ENCODE measurements around the gene HYAL2.
A peak's percentile ranks its signal among the peaks of the same experiment; 100 is the strongest.

- peak in 1 of 2 experiments; percentile 66; a peak in 1 of 3 replicates for TF ChIP-seq POLR2A (IDR thresholded peaks at IDR 0.05; ENCODE audit: control extremely low read depth in 1 of 2, low read depth in 2 of 2, low read length in 2 of 2)
- peak in 1 of 3 experiments; percentile 8; a peak in 1 of 4 replicates for TF ChIP-seq CTCF (IDR thresholded peaks at IDR 0.05; ENCODE audit: control extremely low read depth in 1 of 3, insufficient read depth in 1 of 3, low read depth in 1 of 3, low read length in 3 of 3)
- TF ChIP-seq RAD21 (IDR thresholded peaks at IDR 0.05 in 1 of 2, conservative IDR thresholded peaks at IDR 0.05 in 1 of 2; ENCODE audit: low read depth in 2 of 2, low read length in 2 of 2): no peak
- TF ChIP-seq CHD1 (IDR thresholded peaks at IDR 0.05; ENCODE audit: low read depth, low read length): no peak
- peak in 1 of 2 experiments; percentile 89; a peak in 2 of 4 replicates for TF ChIP-seq SIN3A (conservative IDR thresholded peaks at IDR 0.05 in 1 of 2, IDR thresholded peaks at IDR 0.05 in 1 of 2; ENCODE audit: low read depth in 1 of 2, low read length in 2 of 2)
- no peak for TF ChIP-seq HDAC6 (IDR thresholded peaks at IDR 0.05; ENCODE audit: low read depth, low read length)
- TF ChIP-seq POLR2AphosphoS5 (IDR thresholded peaks at IDR 0.05; ENCODE audit: low read depth, low read length): peak; percentile 53; the same call in 1 of the 2 replicates
- TF ChIP-seq, protein P1, sequence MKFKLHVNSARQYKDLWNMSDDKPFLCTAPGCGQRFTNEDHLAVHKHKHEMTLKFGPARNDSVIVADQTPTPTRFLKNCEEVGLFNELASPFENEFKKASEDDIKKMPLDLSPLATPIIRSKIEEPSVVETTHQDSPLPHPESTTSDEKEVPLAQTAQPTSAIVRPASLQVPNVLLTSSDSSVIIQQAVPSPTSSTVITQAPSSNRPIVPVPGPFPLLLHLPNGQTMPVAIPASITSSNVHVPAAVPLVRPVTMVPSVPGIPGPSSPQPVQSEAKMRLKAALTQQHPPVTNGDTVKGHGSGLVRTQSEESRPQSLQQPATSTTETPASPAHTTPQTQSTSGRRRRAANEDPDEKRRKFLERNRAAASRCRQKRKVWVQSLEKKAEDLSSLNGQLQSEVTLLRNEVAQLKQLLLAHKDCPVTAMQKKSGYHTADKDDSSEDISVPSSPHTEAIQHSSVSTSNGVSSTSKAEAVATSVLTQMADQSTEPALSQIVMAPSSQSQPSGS (IDR thresholded peaks at IDR 0.05; ENCODE audit: low read length): 0 out of 2 replicates have a peak, but pooled peaks have one; percentile 24
- no peak for TF ChIP-seq GABPA (IDR thresholded peaks at IDR 0.05; ENCODE audit: borderline replicate concordance, insufficient read depth, low read length)
- no peak for TF ChIP-seq TEAD4 (IDR thresholded peaks at IDR 0.05; ENCODE audit: low read depth, low read length)
These were observed 23.5 kb downstream of the HYAL2 start, which contains the start of the genes HYAL3 and NAA80 for GRCh38 chr3:50298836-50299637.
